Hematopoietic multipotent progenitor cell treated with erythropoietin and hydrocortisone succinate and interleukin-3 and kit ligand, for 8 days (in vitro differentiated cells): Measurements from ENCODE around the gene CENPM.

ENCODE experiments used
- DNase-seq: peaks from one replicate; pipeline ENCODE4 v3.0.0-alpha.2; 2015

The CENPM gene

DNA sequence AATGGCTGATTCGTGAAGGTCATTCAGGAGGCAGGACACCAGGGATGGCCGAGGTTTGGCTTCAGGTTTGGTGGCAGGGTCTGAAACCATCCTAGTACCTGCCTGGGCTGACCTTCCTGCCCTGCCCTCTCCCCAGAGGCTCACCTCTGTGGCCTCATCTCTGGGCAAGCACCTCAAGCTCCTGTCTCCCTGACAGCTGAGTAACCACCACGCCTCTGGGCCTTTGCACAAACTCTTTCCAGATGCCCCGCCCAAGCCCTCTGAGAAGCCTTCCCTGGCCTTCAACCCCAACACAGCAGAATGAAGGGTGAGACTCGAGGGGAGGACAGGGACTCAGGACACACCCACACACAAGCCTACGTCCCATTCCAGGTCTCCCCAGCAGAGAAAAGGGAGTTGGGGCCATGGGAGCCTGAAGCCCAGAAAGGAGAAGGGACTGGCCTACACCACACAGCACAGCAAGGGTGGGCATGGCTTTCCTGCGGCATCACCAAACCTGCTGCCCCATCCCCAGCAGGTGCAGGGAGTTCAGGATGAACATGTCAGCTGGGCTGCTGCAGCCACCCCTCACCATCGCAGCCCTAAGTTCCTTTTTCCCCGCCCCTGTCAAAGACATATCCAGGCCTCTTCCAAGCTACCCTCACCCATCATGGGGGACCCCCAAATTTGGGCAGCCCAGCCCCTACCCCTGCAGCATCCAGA, 34.5 kb downstream of the CENPM start:
- no peak for DNase-seq

DNA sequence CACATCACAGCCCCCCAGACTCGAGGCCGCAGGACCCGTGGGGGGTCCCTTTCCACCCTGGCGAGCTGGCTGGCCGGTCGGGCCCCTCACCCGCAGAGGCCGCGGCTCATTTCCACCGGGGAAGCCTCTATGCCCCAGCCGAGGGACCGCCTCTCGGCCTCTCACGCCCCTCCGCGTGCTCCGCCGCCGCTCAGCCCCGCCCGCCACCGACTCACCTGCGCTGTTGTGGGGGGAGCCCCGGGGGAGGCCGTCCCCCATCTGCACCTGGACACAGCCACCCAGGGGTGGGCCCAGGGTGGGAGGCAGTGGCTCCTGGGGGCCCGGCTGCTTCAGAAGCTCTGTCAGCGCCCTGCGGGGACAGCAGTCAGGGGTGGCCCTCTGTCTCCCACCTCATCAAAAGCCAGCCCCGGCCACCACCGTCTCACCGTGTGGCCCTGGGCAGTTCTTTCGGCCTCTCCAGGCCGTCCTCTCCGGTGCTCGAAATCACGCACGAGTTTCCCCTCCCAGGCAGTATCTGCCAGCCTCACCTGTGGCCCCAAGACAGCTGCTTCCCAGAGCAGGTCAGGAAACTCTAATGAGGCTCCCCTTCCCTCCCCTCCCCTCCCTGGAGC, 35.8 kb downstream of the CENPM start:
- DNase-seq = no peak

DNA sequence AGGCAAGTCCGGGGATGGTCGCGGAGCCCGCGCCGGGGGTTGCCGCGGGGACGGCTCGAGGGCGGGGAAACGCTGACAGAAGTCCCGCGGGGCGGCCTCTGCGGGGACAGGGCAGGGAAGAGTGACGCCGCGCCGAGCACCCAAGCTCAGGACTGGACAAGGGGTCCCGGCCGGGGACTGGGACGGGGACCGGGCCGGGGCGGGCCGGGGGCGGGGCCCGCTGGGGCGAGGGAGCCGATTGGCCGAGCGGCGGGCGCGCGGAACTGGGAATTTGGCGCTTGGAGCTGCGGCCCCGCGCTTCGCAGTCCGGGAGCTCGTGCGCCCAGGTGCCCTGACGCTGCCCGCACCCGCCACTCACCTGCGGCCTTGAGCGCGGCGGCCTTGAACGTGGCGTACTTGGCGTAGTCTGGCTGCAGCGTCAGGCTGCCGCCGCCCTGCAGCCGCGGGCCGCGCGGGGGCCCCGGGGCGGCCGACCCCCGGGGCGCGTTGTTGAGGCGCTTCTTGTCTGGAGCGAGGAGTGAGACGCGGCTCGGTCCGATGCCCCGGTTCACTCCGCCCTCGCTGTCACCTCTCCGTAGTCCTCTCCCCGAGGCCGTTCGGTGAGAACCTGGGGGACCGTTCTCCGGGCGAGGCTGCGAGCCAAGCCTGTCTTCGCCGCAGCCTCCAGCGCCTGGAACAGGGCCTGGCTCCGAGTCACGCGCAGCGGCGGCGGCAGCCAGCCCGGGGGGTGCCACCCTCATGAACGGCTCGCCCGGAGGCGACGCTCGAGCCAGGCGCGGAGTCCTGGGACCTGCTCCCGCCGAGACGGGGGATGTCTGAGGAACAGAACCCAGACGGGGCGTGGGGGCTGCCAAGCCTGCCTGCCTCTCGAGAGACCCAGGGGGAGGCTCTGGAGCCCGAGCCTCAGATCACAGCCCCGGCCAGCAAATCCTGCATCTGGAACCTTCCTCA, 36.6 kb downstream of the CENPM start:
- peak; percentile 40 for DNase-seq

DNA sequence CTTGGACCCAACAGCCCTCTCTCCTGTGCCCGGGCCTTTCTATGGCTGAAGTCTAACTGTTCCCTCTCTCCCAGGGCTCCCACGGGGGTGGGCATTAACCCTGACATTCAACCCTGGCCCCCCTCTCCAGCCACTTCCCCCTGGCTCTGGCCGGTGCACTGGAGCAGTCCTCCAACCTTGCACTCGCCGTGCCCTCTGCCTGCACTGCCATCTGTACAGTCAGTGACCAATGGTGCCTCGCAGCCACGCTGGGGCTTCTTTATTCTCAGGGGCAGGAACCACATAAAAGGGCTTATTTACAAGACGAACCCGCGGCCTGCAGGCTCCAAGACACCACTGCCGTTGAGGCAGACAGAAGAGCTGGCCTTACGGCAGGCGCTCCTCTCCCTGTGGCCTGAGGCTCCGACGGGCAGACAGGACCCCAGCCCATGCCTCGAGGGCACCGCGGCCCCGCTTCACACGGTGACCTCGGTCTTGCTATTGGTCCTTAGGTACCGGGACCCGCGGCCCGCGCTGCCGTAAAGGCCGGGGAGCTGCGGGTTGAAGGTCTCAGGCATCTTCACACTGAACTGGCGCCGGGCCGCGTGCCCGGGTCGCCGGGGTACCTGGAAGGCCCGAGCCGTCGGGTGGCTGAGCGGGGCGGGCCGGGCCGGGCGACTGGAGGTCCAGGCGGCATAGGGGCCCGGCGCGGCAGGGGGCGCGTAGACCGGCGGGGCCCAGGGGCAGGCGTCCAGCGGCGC, 37.5 kb downstream of the CENPM start:
- no peak for DNase-seq

DNA sequence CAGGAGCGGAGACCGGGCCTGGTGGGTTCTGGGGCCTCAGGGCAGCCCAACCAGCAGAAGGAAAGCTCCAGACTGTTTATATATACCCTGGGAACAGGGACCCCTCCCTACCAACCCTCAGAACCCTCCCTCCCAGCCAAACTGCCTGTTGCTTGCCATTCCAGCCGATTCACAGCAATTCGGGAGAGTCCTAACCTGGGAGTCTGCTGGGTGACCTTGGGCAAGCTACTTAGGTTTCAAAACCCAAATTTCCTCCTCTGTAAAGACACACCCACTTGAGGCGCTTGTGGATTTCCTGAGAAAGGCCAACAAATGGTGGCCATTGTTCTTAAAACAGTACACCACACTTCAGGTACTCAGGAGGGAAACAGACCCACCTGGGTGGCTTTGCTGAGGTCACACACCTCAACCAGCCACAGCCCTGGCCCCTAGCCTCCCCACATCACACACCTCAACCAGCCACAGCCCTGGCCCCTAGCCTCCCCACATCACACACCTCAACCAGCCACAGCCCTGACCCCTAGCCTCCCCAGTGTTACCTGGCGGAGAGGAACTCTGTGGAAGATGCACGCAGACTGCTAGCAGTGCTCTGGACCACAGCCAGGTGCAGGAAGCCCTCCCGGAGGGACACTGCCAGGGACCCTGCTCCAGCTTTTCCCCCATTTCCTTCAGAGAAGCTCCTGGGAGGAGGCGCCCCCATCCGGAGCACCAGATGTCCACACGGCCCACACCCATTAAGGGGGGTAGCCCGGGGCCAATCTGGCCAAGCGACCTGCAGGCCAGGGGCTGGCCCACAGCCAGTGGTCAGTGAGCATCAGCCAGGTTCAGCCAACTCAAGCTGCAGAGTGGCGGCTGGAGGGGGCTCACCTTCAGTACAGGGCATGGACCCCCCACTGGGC, 38.3 kb downstream of the CENPM start:
- no peak for DNase-seq

DNA sequence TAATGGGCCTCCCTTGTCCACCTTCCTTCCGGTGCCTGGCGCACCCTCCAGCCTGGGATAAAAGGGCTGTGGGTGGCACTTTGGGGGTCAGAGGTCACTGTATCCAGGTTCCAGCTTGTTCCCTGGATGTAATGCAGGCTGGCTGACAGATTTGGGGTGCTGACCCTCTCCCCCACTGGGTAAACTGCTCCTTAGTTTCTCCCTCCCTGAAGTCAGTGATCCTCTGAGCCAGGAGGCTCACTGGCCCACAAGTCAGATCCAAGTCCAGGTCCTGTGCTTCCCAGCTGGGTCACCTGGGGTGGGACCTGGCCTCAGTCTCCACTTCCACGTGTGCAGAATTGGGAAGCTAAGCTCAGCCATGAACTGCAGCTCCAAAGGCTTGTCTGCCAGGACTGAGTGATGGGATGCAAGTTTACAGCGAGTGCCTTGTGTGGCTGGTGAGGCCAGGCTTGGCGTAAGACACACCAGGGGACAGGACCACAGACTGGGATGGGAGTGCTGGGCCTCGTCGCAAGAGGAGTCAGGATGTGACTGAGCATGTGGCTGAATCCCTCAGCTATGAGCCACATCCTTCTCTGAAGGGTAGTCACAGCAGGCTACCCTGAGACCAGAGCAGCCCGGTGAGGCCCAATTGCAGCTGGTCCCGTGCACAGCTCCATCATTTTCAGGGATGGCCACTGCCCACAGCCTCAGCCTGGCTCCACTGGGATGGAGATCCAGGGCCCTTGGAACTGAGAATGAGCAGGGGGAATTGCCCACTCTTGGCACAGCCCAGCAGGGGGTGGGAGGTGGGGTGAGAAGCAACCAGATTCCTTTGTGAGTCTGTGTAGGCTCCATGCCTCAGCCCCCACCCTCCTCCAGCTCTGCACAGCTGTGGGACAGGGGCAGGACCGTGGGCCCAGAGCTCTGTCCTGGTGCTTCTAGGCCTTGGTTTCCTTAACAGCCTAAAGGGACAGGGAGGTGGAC, 39.2 kb downstream of the CENPM start:
- no peak for DNase-seq

DNA sequence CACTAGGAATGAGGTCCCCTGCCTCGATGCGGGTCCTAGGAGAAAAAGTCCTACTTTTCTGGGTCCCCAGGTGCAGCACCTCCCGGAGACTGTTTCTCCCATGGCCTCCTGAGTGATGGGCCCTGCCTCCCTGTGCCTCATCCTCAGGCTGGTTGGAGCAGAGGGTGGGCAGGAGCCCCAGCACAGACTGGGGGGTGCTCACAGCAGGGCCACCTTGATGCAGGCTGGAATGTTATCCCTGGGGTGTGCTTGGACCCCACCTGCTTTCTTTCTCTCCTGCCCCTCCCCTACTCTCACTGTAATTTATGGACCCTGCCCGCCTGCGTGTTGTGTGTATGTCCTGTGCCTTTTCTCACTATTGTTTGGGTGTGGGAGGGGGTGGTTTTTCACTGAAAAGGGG, 40.1 kb downstream of the CENPM start:
- no peak for DNase-seq

DNA sequence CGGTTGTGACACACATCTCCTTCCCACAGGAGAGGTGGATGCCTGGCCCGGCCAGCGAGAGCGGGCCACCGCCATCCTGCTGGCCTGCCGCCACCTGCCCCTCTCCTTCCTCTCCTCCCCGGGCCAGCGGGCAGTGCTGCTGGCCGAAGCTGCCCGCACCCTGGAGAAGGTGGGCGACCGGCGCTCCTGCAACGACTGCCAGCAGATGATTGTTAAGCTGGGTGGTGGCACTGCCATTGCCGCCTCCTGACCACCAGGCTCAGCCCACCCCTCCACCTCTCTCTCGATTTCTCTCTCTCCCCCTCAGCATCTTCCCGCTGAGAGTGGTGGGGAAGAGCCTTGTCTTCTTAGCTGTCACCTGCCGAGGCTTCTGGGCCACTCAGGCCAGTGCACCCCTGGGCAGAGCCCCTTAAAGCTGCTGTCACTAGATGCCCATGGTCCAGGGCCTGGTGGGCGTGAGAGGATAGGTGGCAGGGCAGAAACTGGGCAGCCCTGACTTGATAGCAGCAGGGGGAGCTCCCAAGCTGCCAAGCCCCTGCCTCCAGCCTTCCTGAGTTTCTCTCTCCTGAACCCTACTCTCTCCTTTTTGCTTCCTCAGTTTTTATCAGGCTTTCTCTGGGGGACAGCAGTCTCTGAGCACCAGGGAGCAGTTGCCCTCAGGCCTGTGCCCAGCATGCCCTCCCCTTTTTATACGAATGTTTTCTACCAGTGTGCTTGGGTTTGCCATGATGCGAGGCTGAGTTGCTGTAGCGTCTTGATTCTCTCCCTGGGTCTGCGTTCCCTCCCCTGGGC, 41.3 kb downstream of the CENPM start:
- no peak for DNase-seq

DNA sequence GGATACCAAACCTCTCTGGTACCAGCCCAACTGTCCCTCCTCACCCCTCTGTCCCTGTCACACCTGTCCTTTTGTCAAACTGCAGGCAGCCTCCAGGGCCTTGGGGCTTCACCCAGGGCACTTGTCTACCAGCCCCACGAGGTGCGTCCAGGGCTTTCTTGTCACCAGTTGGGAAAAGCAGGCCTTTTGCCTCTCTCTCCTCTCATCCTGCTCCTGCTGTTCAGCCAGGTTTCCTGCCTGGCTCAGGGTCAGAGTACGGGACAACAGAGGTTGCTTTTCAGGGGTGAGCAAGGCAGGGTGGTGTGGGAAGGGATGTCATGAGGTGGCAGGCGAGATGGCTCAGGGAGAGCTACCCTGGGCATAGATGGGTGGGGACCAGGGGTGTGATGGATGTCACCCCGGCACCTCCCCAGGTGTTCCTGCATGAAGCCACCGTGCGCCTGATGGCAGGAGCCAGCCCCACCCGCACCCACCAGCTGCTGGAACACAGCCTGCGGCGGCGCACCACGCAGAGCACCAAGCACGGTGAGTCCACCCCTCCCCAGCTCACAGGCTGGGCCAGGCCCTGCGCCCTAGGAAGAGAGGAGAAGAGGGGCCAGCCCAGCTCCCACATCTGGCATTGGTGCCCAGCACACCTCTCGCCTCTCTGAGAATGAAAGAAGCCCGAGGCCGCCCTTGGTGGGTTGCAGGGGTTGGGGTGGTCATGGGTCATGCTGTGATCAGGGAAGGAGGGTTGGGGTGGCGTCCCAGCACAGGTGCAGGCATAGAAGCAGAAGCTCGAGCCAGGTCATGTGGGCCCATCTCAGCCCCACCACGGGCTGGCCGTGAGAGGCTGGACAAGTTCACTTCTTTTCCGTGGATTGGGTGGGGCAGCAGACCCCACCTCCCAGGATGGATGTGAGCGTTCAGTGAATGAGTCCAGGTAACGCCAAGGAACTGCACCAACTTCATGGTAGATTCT, 42.2 kb downstream of the CENPM start:
- no peak for DNase-seq

DNA sequence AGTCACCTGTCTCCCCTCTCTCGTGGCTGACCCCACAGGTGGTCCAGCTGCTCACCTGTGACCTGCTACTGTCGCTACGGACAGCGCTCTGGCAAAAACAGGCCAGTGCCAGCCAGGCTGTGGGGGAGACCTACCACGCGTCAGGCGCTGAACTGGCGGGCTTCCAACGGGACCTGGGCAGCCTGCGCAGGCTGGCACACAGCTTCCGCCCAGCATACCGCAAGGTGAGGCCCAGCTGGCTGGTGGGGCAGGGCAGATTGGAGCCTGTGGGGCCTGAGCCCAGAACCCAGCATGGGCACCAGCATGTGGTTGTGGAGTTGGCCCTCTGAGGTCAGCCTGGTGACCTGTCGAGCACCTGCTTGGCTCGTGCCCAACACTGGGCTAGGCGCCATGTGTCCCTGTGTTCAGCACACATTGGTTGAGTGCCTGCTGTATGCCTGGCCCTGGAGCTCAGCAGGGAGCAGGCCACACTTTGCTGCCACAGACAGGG, 44.0 kb downstream of the CENPM start:
- DNase-seq = no peak

DNA sequence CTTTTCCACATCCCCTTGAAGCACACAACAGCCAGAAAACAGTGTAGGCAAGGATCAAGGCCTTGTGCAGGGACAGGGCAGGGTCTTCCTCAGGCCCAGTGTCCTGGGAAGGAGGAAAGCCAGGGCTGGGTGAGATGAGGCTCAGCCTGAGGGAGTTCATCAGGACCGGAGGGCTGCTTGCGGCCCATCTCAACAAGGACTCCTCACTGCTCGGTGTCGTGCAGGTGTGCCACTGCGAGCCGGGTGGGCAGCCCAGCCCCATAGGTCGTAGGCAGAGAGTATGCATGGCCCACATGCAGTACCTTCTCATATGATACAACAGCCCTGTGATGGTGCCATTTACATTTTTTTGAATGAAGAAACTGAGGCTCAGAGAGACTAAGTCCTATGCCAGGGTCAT, 44.9 kb downstream of the CENPM start:
- no peak for DNase-seq

DNA sequence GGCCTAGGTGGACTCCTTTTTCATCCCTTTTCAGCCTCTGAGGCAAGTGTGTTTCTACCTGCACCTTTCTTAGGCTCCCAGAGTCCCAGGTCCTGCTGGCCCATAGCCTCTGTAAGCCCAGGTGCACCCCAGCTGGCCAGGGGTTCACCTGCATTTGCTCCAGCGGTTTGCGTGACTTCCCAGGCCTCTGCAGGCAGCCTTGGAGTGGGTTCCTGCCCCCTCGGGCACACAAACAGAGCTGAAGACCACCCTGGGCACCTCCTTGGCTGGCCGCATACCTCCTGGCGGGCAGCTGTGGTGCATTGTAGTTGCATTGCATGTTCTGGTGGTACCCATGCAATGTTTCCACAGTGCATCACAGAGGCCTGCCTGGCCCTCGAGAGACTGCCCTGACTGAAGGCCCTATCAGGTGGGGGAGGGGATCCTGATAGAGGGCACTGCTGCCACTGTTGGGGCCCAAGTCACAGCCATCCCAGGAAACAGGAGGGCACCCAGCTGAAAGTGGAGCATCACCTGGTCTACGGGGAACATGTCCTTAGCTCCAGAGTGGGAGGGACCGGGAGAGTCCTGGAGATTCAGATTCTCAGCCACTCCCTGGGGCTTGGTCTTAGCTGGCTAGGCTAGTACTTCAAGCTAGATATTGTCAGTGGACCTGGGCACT, 46.2 kb downstream of the CENPM start:
- no peak for DNase-seq

DNA sequence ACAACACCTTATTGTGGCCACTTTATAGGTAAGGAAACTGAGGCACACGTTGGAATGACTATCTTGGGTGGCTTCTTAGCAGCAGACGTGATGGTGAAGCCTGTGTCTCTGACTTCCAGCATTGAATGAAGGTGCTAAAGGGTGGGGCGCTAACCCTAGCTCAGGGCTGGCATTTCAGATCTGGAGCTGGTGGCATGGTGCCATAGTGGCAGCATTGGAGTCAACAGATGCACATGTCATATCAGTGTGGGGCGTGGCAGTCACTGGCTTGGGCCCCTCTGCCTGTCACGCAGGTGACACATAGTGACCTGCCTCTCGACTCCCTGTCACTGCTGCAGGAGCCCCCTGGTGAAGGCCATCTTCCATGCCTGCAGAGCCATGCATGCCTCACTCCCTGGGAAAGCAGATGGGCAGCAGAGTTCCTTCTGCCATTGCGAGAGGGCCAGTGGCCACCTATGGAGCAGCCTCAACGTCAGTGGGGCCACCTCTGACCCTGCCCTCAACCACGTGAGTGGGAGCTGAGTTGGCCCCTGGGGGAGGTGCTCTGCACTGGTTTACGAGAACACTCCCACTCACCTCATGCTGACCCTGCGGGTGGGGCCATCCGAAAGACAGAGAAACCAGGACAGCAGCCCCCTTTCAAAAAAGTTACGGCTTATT, 46.8 kb downstream of the CENPM start:
- peak; percentile 48 for DNase-seq

DNA sequence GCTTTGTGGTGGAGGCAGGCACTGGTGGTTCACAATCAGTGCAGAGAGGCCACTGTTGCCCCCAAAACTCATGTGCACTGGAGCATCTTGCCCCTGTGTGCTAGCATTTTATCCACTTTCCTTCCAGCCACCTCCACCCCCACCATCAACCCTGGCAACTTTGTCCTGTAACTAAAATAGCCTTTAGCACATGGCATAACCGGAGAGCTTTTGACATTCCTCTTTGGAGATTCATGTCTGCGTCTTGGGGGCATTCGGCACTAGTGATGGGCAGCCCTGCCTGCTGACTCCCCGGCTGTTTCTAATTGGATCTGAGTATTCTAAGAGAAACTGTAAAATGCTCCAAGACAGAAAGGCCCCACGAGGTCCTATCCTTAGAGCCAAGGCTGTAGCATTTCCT, 47.8 kb downstream of the CENPM start:
- DNase-seq = no peak

DNA sequence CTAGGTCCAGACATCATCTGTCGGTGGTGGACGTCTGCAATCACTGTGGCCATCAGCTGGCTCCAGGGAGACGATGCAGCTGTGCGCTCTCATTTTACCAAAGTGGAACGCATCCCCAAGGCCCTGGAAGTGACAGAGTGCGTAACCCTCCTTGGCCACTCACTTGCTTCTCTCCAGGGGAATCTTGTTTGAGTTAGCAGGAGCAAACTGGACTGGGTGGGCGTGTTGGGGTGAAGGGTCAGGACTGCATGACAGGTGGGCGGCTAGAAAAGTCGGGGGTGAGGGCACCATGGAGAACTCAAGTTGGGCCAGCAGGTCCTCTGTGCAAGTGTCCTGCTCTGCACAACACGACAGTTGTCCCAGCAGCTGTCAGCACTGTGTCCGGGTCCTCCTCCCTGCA, 48.3 kb downstream of the CENPM start:
- no peak for DNase-seq

DNA sequence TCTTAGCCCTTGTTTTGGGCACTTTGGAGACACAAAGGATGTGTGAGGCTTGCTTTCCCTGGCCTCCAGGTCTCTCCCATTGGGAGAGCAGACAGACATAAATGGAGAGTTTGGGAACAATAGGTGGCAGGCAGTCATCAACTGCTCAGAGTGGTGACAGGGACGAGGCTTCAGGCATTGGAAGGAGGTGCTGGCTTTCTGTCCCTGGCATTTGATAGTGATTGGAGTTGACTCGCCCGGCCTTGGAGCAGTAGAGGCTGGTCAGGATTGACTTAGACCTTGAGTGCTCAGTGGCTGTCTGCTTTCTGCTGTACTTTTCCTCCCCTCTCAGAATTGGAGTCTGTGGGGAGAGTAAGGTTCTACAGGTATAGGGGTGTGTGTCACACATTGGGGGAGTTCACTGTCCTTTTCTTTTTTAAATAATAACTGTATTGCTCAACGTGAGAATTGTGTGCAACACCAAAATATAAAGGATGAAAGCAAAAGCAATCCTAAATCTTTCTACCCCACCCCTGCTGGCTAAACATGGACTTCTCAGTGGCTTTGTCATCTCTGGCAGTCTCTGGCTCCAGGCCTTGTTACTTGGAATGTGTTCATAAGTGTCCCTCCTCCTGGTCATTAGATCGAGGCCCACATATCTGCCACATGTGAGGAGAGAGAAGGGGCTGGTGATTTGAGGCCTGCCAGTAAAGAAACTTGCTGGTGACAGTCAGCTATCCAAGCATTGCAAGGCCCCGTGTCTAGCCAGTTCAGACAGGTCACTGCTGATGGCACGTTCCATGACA, 53.2 kb downstream of the CENPM start:
- DNase-seq = no peak

DNA sequence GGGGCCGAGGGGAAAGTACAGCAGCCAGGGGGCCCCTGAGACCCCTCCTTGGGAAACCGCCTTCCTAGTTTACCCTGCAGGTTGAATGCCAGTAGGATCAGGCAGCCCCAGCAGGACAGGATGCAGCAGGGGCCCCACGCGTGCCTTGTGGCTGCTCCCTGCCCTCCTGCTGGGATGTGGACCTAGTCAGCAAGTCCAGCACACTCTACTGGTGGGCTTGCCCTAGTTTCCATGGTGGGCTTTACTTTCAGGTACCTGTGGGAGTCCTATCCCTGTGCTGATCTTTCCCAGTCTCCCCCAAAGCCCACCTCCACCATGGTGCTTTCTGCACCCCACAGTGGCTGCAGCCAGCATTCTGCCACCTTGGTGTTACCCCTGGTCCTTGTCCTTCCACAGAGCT, 54.2 kb downstream of the CENPM start:
- no peak for DNase-seq
